Mesendoderm (in vitro differentiated cells): ENCODE results near the gene KIF24. TPM values are rescaled to one million over a fixed set of nuclear protein-coding genes. Genes with fewer than 3 reads are reported as not detected.

Experiments
- small RNA-seq: library from polyadenylated mRNA; stranded (forward); fragments of <200 nt; extraction: miRNeasy Mini kit (QIAGEN cat#:217004); gene quantifications from one replicate; pipeline ENCODE3, GENCODE V24; 2013; ENCODE audit not compliant: insufficient read depth

The KIF24 gene

Small RNA genes lying within 50 kb of the gene (small RNA-seq; reads per million reads assigned to genes)
- not detected for gene RNU2-50P
